HK-2 (cell line): Measurements from ENCODE around the gene FHIT.

Source experiments
- DNase-seq: peaks from one replicate; pipeline ENCODE4 v3.0.0-alpha.2; 2018; ENCODE audit not compliant: unreplicated experiment

The FHIT gene

GRCh38 chr3:59882746-59883145, 1368.5 kb downstream of the FHIT start:
- no peak for DNase-seq

DNA sequence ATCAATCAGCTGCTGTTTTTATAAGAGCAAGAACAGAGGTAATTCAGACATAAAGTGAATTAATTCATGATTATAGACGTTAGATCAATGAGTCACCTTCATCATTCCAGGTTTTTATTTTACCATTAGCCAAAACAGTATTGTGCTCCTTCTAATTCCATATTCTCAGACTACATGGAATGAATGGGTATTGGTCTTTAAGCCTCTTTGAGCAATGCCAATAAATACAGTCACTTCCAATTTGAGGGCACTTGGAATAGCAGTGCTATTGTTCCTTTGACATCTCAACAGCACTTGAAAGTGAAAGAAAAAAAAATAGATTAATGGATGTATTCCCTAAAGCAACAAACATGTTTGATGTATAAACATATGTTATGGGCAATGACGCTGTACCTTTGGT, 1370.5 kb downstream of the FHIT start:
- no peak for DNase-seq

DNA sequence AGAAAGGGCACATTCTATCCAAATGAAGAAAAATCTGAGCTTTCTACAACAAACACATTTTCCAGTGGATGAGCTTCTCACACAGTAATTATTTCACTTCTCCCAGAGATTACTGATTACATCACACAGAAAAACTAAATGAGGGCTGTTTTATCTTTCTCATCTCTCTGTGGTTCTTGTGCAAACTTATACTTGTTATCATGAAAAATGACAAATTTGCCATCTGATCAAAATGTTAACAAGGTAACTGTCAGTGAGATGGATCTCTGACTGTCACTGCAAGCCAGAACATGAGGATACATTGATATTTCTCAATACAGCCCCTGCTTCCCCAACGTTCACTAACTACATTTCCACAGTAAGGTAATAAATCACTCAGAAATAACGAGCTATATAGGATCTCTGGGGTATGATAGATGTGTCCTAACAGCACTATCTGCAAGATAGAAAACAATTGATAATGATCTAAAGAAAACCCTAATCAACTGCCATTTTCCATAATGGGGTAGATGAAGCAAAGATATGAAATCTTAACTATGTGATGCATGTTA, 1372.1 kb downstream of the FHIT start:
- DNase-seq = no peak

DNA sequence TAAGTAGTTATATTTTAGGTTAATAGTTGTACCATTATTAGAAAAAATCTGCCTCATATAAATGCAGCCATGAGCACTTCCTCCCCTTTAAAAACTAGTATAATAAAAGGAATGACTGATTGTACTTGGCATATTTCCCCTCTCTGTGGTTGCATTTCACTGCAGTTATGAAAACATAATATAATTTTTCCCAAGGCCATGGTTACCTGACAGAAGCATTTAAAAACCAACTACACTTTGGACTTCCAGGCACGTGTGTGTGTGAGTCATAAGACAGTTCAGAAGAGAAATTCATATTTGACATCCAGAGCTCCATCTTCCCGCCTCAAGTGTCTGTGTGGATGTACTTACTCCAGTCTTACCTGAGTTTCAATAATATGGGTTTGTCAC, 1373.2 kb downstream of the FHIT start:
- DNase-seq = no peak

DNA sequence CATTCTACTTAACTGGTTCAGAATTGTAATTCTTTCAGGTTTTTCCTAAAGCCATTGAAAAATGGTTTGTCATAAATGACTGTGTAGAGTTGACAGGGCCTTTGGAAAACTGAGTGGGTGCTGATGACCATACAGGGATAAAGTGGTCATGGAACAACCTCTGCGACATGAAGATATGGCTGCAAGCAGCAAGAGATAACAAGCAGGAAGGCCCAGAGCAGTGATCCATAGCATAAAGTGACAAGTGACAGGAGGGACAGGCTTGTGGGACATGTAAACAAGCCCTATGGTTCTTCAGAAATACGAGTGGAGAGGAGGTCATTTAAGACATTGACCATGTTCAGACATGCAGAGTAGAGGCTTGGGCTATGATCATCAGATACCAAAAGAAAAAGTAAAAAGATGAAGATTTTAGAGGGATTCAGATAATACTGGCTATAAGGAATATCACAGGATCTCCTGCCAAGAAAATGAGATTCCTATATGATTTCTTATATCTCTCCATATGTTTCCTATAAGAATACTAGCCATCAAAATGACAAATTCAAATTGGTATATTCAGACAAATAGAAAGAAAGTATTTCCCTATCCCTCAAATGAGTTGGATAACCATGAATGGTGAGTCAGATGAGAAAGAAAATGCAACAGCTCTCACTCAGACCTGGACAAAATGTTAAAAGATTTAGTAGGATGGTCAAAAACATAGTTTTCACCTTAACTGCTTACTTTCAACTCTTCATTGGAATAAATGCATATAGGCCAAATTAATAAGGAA, 1373.8 kb downstream of the FHIT start:
- DNase-seq = no peak

GRCh38 chr3:59876533-59877062, 1374.7 kb downstream of the FHIT start:
- DNase-seq = no peak

- DNase-seq = no peak
Observed at GRCh38 chr3:59873576-59874230, 1377.5 kb downstream of the FHIT start.

DNA sequence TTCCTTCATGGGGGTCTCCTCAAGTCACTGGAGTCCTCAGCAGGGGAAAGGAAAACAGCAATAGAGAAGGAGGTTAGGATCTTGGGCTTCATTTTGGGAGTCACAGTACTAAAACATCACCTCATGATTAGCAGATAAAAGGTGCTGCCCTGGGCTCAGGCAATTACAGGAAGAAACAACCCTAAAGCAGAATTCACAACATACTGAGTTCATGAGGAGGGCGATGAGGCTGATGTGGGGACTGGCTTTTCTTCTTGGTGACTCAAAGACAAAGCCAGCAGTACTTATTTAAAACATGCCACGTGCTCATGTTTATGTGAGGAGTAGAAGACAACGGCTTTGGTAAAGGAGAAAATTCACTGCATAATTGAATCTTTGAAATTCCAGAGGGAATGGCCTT, 1379.1 kb downstream of the FHIT start:
- DNase-seq = no peak

GRCh38 chr3:59867185-59868002, 1383.9 kb downstream of the FHIT start:
- no peak for DNase-seq

DNA sequence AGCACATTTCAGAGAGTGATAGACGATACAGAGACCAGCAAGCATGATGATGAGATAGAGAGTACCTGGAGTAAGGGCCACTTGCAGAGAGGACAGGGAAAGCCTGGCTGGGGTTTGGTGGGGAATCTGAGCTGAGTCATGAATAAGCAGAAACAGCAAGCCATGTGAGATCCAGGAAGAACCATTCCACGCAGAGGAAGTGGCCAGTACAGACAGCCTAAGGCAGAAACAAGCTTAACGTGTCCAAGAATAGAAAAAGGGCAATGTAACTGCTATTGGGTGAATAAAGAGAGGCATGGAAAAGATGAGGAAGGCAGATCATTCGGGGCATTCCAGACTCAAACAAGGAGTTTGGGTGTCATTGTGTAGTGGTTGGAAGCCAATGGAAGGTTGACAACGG, 1385.2 kb downstream of the FHIT start:
- DNase-seq = no peak

DNA sequence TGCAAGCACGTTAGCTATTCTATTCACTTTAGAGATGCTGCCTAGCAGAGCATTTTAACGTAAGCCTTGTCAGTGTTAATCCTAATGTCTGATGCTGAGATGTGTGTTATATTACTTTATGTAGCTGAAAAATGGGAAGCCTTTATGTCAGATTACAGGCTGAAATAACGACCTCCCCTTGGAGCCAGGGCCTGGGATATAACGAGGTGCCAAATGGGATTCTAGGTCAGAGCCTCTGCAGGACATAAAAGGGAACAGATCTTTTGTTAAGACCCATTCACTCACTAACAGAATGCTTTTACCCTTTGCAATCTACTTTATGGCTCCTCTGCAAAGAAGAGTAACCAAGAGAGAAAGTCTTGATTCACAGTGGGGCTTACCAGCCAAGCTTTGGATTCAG, 1385.9 kb downstream of the FHIT start:
- no peak for DNase-seq

DNA sequence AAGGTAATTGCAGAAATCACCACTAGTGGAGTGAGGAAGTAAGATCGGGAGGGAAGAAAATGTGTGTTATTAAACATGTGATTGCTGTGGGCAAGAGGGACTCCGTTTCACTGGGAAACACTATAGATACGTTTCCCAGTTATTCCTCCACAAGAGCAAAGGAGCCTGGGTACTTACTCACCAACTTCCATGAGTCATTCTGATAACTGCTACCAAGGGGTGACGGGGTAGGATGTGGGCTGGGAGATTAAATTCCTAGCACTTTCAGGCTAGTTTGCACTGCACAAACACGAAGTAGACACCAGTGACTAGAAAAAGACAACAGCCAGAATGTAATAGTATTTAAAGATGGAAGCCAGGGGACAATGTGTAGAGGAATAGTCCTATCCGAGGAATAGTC, 1388.6 kb downstream of the FHIT start:
- peak; percentile 3 for DNase-seq

GRCh38 chr3:59857589-59858346, 1393.5 kb downstream of the FHIT start:
- DNase-seq = peak; percentile 67

- DNase-seq = no peak
Observed at GRCh38 chr3:59856934-59857460, 1394.3 kb downstream of the FHIT start.

GRCh38 chr3:59854061-59854709, 1397.1 kb downstream of the FHIT start:
- no peak for DNase-seq

DNA sequence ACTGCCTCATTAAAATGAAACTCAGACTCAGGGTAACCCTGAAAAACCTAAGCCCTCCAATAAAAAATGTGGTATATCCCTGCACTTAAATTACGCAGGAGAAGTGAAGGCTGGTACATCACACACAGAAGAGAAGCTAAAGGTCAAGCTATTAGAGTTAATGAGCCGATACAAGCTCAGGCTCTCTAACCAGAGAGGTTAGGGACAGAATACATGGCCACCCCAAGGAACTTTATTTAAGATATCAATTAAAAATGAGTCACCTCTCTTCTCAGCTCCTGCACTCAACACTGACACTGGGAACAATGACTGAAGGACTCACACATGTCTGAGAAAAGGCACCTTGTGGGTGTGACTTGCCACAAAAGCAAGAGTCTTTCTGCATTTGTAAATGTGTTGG, 1400.8 kb downstream of the FHIT start:
- no peak for DNase-seq

DNA sequence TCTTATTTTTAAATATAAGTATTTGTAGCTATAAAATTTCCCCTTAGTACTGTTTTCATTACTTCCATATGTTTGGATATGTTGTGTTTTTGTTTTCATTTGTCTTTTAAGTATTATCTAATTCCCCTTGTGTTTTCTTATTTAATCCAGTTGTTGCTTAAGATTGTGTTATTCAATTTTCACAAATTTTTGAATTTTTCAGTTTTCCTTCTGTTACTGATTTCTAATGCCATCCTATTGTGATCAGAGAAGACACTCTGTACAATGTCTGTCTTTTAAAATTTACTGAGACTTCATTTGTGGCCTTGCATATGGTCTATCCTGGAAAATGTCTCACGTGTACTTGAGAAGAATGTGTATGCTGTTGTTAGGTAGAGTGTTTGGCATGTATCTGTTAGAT, 1405.9 kb downstream of the FHIT start:
- no peak for DNase-seq

- DNase-seq = no peak
Observed at GRCh38 chr3:59843821-59844220, 1407.4 kb downstream of the FHIT start.

- no peak for DNase-seq
Observed at GRCh38 chr3:59839810-59840515, 1411.3 kb downstream of the FHIT start.

DNA sequence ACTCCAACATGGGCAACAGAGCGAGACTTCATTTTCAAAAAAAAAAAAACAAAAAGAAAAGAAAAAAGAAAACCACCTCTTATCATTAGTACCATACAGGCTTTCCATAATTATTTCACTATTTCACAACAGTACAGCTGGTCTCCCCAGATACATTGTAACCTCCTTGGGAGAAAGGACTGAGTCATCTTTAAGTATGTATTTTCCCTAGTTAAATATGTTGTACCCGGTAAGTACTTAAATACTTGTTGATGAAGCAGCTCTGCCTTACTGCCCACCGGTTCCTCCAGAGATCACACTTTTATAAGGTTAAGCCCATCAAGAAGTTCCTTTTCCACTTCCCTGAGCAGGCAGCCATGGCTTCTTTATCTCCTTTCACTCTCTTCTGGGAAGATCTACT, 1412.0 kb downstream of the FHIT start:
- DNase-seq = no peak
